GM12865 (cell line): ENCODE measurements around the gene ERGIC1.

ENCODE experiments used
- DNase-seq: peaks from one replicate; pipeline ENCODE4 v3.0.0; 2010; ENCODE audit warnings: low read depth
- H3K4me3 ChIP-seq: 2 replicates; pipeline ENCODE4 v1.5.1; 2011; ENCODE audit warnings: mild to moderate bottlenecking, low read depth, low read length, control low read depth
- TF ChIP-seq, protein P1 (sequence below): IDR thresholded peaks from 2 replicates; pipeline ENCODE4 v1.5.1; 2011; ENCODE audit warnings: low read length, control low read depth, low read depth, inconsistent platforms; ENCODE audit not compliant: insufficient read depth; ENCODE audit errors: missing control alignments

ERGIC1 gene

GRCh38 chr5:172835290-172835993 lies 1.4 kb downstream of the ERGIC1 start:
- peak; percentile 58 for DNase-seq
- peak overlapping the region; percentile 79 for H3K4me3 ChIP-seq
- TF ChIP-seq, protein P1, sequence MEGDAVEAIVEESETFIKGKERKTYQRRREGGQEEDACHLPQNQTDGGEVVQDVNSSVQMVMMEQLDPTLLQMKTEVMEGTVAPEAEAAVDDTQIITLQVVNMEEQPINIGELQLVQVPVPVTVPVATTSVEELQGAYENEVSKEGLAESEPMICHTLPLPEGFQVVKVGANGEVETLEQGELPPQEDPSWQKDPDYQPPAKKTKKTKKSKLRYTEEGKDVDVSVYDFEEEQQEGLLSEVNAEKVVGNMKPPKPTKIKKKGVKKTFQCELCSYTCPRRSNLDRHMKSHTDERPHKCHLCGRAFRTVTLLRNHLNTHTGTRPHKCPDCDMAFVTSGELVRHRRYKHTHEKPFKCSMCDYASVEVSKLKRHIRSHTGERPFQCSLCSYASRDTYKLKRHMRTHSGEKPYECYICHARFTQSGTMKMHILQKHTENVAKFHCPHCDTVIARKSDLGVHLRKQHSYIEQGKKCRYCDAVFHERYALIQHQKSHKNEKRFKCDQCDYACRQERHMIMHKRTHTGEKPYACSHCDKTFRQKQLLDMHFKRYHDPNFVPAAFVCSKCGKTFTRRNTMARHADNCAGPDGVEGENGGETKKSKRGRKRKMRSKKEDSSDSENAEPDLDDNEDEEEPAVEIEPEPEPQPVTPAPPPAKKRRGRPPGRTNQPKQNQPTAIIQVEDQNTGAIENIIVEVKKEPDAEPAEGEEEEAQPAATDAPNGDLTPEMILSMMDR: no peak

DNA sequence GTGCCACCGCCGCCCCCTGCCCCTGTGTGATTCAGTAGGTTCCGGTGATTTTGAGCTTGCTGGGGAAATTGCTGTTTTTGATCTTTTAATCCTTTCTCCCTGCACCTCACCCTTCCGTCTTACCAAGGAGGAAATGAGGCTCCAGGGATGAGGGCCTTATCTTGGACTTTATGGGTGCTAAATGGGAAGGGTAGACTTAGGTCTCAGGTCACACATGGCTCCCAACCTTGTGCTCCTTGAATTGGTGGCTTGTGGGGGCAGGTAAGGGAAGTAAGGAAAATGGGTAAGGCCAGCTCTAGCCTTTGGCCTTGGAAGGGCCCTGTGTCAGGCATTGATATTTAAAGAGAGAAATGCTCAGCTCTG lies 1.9 kb downstream of the ERGIC1 start:
- peak overlapping the region; percentile 79 for H3K4me3 ChIP-seq
- TF ChIP-seq, protein P1: no peak
- no peak for DNase-seq

DNA sequence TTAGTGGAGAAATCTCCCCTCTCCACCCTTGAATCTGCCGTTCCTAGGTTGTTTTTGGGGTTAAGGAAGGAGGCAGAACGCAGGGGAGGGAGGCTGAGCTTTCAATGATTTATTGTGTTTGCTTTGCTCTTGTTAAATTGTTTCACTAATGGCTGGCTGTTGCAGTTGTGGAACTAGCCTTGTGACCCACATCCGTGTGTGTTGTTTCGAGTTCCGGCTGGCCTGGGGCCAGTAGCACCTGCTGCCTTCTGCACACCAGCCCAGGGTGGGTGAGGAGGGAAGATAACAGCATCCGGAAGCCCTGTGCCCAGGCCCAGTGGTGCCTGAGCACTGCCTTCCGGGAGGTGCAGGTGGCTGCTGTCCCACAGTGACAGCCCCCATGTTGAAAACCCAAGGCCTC lies 3.6 kb downstream of the ERGIC1 start:
- peak; percentile 92 for DNase-seq
- TF ChIP-seq, protein P1: no peak
- H3K4me3 ChIP-seq: peak overlapping the region; percentile 53

- DNase-seq: no peak
- TF ChIP-seq, protein P1: no peak
- H3K4me3 ChIP-seq: peak overlapping the region; percentile 7; the same call in 1 of the 2 replicates
These were observed 4.3 kb downstream of the ERGIC1 start for GRCh38 chr5:172838151-172838875.

- TF ChIP-seq, protein P1: no peak
- no peak for DNase-seq
- no peak overlapping the region for H3K4me3 ChIP-seq
These were observed 5.8 kb downstream of the ERGIC1 start for GRCh38 chr5:172839669-172840431.

- TF ChIP-seq, protein P1: no peak
- no peak for DNase-seq
- H3K4me3 ChIP-seq: no peak overlapping the region
These were observed 6.5 kb downstream of the ERGIC1 start for GRCh38 chr5:172840432-172841154.
